Measurements from ENCODE around the gene NFKBIE.

The NFKBIE gene

DNA sequence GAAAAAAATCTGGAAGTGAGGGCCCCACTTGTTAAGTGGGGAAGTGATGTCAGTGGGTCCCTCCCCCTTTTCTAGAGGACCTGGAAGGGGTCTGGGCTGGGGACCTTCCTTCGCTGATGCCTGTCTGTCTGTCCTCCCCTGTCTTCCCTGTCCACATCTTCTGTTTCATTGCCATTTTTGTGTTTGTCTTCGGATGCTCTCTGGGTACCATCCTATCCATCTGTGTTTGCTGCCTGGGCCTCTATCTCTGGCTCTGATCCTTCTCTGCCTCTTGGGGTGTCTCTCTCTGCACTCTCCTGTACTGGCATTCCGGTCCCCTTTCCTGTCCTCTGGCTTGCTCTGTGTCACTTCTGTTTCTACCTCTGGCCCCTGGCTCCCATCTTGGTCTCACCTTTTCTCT, 7.2 kb upstream of the NFKBIE start:
- DNase-seq: no peak

DNA sequence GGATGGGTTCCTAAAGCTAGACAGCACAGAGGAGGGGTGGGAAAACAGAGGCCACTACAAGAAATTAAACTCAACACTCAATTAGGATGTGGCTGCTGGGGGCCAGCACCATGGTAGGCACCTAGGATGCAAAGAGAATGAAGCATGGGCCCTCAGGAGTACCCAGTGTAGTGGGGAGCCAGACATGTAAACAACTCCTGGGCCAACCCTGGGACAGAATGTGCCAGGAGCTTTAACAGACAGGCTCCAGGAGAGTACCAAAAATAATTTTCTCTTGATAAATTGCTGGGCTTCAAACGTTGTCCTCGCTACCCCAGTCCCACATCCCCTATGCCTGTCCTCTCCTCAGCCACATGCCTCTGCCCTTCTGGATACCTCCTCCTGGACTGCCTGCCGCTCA, 6.6 kb upstream of the NFKBIE start:
- no peak for DNase-seq

DNA sequence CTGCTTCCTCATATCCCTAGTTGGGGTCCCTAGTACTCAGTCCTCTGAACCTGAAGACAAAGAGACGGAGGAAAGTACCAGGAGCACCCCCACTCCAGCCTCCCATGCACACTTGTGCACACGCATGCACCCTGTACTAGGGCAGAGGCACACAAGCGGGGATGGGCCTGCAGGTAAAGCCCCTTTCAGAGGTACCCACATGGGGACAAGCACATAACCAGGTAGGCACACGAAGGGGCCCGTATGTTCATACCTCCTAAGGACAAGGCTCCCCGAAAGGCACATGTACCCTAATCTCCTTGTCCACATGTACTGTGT, 6.0 kb upstream of the NFKBIE start:
- DNase-seq: no peak

DNA sequence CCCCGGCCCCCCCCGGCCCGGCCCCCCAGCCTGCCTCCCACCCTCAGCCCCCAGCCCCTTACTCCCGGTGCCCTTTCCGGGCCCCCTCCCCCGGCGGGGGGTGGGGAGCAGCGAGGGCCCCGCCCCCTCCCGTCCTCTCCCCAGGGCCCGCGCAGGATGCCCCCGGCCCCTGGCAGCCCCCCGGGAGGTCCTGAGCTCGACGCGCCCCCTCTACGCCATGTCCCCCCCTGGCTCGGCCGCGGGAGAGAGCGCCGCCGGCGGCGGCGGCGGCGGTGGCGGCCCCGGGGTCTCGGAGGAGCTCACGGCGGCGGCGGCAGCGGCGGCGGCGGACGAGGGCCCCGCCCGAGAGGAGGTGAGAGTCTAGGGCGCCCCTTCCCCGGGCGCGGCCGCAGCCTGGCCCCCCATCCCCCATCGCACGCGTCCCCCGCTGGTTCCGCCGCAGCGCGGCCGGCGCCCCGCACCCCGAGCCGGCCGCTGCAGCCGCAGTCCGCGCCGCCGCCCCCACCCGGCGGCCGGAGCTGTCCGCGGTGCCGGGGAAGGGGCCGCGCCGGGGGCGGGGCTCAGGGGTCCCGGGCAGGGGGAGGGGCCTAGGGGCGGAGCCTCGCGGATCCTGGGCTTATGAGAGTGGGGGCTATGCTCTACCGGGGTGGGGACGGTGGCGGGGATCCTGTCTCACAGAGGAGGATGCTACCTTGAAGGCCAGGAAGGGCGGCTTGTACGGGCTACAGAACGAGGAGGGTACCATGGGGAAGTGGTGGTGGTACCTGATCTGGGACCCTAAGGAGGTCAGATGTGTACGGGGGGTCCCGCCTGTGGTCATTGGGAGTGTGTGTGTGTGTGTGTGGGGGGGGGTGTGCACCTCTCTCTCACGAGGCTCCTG, 5.4 kb upstream of the NFKBIE start:
- no peak for DNase-seq

DNA sequence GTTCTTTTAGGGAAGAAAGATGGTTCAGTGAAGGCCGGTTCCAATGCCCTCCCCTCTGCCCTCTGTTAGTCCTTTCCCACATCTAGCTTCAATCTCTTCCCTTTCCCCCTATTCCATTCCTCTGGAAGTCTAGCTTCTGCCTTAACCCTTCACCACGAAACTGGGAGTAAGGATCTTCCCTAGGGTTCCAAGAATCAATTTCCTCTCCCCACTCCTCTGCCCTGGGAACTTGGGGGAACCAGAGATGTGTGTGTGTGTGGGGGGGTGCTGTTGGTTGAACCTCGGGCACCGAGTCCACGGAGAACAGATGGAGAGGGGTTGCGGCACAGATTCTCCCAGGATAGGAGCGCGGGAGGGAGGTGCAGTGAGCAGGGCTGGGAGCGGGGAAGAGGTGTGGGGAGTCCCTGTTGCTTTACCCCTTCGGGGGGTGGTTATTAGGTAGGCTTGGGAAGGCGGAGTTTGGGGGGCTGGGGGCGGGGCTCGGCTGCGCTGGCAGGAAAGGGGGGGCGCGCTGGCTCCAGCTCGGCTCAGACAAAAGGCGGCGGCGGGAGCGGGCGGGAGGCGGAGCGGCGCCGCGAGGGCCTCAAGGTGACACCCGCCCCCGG, 4.7 kb upstream of the NFKBIE start, which contains the start of gene TMEM151B:
Gene TMEM151B, plus strand, starts transcription at position 530 of the 605 bp plus-strand sequence. CDS start 293 bp downstream, outside the sequence.
- no peak for DNase-seq

DNA sequence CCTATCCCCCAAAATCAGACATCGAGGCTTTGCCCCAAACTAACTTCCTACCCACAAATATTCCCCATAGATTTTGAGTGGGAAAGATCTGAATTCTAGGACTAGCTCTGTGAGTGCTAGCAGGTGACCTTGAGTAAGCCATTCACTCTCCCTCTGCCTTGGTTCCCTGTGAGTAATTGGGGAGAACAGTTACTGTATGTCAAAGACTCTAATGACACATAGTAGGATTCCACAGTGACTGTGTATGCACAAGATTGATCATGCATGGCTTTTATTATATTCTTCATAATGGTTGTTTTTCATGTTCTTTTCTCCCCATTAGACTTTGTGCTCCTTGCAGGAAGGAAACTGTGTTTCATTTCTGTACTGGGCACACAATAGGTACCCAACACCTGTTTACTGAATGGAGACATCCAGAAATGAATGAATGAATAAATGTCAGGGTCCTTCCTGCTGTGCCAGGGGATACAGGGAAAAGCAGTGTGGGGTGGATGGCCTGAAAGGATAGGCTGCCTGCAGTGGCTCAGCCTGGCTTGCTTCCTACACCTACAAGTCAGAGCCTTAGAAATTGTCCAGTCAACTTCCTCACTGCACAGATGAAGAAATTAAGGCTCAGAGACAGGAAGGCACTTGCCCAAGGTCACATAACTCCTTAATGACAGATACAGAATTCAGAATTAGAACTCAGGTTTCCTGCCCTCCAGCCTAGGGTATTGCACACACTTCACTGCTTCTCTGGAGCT, 4.0 kb upstream of the NFKBIE start:
- DNase-seq: peak in 1 of 2 donors; percentile 67

DNA sequence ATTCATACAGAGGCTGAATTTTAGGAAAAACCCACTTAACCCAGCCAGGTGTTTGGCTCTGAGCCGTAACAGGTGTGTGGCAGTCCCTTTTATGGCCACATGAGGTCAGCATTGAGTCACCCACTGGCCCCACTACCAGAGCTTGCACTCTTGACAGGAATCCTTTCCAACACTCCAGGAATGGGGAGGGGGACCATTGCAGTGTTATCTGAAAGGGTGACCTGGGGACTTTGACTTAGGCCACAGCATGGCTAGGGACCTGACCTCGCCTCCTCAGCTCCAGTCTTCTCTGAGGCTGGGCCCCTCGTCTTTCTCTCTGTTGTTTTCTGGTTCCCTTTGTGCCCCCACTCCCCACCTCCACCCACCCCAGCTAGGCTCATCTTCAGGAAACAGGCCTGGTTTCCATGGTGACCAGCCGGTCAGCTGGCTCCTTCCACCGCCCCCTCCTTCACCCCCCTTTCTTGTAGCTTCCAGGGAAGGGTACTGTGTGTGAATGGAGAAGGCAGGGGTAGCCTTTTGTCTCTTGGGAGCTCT, 2.8 kb upstream of the NFKBIE start:
- peak in 1 of 2 donors; percentile 59 for DNase-seq

DNA sequence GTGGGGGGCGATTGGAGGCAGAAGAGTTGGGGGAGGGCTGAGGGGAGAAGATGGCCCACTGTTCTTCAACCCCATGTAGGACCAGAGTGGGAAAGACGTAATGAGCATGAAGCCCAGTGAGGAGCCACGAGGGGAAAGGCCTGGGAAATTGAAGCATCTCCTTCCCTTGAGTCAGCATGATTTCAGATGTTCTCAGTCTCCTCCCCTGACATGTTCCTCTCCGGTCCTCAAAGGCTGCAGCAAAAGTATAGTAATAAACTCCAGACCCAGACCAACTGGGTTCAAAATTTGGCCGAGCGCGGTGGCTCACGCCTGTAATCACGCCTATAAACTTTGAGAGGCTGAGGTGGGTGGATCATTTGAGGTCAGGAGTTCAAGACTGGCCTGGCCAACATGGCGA, 1.9 kb upstream of the NFKBIE start:
- no peak for DNase-seq

DNA sequence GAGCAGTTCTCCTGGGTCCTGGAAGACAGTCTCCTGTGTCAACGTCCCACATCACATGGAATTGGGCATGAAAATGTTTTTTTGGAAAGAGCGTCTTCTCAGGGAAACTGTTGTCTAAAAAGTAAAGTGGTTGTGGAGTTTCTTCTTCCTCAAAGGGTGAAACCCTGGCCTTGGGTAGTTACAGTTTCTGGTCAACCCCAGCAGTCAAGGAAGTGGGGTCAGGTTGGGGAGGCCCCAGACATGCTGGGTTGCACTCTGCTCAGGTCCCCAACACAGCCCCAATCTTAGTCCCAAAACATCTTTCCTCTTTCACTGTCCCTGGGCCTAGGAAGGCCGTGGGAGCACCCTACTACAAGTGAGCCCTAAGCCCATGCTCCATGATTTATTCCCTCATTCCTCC, 996 bp upstream of the NFKBIE start:
- DNase-seq: no peak

DNA sequence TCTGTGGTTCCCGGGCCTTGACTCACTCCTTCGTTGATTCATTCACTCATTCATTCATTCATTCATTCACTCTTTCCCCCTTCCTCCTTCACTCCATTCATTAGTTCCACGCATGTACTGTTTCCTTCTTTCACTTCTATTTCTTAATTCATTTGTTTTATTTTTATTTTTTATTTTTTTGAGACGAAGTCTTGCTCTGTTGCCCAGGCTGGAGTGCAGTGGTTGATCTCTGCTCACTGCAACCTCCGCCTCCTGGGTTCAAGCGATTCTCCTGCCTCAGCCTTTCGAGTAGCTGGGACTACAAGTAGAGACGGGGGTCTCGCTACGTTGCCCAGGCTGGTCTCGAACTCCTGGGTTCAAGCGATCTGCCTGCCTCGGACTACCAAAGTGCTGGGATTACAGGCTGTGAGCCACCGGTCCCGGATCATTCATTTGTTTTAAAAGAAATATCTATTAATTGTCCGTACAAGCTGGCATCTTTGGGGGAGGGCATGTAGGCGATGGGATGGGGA, 427 bp upstream of the NFKBIE start:
- no peak for DNase-seq

DNA sequence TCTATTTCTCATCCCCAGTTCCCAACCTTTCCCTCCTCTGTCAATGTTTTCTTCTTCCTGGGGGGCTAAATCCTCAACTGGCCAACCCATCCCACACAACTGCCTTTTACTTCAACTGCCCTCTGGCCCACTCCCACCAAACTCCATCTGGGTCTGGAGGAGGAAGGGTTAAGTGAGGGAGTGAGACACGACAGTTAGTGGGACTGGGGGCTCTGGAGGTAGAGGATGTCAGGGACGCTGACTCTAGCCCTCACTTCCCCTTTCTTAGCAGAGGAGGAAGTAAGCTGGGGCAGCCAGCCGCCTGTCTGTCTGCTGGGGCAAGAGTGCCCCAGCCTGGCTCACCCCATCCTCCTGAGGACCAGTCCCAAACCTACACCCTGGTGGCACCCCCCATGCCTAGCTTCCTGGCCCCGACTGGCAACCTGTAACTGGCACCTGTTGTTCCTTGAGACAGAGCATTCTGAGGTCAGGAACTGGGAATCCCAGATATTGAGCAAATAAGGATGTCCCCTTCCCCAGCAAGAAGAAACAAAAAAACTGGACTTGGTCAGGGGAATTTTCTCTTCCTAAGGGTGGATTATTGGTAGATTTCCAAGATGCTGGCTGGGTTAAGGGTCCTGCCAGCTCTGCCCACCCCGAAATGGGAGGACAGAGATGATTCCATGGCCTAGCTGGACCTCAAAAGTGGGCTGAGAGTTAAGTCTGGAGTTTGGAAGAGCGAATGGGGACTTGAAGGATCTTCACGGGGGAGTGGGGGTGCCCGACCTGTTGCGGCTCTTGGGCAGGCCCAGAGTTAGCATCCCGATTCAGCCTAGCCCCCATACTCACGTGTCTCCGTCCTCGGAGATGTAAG, 971 bp downstream of the NFKBIE start:
- DNase-seq: peak; percentile 75 to 80

DNA sequence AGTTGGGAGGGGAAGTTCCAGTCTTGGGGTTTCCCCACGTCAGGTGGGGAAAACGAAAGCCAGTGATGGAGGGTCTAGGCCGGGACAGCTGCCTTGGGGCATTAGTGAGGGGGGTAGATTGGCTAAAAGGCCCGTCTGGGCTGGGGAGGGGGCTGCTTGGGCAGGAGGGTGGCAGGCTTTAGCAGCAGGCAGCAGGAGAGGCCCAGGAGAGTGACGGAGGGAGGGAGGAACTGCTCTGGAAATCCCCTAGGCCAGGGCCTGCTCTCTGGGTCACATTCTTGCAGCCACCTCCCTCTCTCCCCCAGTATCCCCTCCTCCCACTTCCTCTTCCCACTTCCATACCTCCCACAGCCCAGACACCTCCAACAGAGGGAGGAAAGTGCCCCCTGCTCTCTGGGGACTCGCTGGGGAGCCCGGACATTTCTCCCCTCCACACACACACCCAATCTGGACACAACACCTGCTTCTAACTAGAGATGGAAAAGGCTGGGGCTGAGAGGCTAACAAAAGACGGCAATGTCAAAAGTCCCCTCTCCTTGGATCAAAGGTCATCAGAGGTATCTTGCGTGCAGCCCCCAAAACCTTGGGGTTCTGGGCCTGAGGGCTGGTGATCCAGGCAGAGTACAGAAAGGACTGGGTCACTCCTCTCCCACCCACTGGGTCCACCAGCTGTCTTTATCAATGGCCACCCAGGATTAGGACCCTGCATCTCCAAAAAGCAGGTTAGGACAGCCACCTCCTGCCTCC, 1.8 kb downstream of the NFKBIE start:
- peak; percentile 64 to 74 for DNase-seq

DNA sequence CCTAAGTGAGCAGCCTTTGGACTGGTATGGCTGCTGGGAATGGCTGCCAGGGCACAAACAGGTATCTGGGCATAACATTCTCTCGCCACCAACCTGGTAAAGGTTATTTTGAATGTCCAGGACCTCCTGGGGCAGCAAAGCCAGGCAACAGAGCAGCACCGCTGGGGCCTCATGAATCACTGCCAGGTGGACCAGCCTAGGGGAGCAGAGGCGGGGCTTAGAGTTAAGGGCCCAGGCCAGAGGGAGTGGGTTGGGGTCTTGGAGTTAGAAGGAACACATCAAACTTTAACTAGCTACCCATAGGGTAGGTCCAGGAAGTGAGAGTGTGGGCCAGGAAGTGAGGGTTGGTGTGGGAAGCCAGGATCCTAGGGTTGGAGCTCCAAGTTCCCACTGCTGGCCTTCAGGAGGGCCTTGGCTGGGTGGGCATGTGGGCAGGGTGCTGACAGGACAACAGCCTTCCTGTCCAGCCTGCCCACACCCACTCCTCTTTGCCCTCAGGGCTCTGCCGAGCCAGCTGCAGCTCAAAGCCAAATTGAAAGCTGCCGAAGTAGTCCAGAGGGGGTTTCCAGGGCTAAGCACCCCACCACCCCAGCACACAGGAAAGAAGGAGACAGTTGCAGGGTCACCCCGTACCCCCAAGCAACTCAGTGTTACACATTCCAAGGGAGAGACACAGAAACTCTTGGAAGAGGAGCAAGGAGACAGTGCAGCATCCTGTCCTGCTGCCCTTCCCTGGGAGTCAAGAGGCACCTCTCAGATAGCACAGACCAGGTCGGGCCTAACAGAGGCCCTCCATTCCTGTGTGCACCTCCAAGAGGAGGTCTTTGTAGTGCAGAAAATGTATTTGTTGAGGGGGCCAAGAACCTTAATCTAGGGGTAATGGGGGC, 2.6 kb downstream of the NFKBIE start:
- peak; percentile 51 to 74 for DNase-seq

DNA sequence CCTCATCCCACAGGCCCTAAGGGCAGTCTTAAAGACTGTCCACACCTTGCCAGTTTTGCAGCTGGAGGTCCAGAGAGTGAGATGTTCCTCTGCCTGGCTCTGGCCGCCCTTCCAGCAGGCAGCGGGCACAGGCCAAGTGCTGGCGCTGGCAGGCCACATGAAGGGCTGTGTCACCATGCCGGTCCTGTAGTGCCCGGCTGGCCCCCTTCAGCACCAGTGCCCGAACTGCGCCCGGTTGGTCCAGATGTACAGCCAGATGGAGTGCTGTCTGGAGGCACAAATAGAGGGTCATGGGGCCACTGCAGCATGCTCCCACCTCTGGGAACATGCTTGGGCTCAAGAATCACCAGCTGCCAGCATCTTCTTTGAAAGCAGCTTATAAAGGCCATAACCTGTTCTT, 3.8 kb downstream of the NFKBIE start:
- no peak for DNase-seq

DNA sequence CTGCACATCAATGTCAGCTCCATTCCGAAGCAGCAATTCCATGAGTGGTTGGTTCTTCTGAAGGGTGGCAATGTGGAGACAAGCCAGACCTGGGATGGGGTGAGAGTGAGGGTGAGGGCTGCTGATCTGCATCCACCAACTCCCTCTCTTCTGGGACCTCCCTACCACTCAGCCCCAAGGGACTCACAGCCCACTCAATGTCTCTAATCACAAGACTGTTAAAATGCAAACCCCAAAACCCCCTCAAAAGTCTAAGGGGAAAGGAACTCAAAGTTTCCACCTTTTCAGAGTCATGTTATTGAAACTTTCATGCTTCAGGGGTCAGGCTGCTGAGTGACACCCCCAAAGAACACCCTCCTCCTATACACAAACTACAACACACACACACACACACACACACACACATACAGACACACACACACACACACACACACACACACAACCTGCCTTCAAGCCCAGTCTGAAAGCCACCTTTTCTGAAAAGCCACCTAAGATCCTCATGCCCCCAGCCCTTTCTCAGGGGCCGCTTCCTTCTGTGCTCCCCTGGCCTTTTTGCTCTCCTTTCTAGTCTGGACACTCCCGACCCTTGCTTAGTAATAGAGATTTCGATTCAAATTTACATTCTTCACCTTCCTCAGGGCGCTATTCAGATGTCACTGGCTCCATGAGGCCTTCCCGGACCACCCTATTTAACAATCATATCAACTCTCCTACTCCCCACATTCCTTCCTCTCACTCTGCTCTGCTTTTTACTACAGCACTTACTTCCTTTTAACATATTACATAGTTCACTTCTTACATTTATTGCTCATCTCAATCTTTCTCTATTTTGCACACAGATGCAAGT, 4.7 kb downstream of the NFKBIE start:
- no peak for DNase-seq

DNA sequence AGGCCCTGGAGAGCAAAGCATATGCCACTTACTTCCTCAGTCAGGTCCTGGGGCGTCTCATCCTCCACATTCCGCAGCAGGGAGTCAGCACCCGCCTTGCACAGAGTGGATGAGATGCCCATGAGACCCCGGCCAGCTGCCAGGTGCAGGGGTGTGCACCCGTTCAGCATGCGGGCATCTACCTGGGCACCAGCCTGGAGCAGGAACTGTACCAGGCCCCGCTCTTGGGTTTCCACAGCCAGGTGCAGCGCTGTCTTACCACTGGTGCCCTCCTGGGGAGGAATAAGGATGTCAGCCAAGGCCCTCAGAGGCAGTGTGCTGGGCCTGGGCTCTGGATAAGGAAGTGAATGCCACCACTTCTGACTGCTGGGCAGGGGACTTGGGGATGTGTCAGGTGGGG, 5.3 kb downstream of the NFKBIE start:
- no peak for DNase-seq

DNA sequence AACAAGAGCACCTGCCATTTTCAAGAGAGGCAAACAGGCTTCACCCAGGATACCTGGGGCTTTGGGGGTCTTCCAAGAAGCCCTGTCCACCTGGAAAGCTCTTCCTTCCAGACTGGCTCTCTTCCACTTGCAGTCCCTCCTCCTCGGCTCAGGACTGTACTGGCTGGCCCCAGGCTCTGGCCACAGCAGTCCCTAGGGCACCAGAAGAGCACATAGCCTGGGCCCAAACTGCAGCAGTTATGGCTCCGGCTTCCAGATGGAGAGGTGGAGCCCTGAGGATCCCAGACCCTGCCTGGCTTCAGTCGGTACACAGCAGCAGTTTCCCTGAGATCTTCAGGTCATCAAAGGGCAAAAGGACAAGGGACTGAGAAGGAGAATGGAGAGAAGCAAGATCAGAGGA, 6.4 kb downstream of the NFKBIE start:
- DNase-seq: no peak

DNA sequence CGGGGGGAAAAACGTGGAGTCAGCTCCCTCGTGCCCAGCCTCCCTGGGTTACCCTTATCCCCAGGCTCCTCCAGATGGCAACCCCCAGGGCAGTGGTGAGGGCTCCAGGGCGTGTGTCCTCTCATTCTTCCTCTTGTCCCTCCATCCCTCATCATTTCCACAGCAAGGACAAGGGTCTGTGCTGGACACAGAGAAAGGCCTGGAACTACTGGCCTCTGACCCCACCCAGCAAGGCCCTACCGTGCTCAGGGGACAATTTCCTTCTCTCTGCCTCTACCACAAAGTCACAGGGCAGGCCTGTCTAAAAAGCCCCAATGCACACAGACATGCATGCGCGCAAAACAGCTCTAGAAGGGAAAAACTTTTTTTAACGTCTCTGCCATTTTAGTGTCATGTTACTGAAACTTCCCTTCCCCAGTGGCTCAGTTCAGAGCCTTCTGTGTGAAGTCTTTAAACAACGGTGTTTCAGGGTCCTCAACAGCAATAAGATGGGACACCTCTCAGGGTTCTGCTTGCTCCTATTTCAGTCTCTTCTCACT, 7.0 kb downstream of the NFKBIE start:
- DNase-seq: no peak

DNA sequence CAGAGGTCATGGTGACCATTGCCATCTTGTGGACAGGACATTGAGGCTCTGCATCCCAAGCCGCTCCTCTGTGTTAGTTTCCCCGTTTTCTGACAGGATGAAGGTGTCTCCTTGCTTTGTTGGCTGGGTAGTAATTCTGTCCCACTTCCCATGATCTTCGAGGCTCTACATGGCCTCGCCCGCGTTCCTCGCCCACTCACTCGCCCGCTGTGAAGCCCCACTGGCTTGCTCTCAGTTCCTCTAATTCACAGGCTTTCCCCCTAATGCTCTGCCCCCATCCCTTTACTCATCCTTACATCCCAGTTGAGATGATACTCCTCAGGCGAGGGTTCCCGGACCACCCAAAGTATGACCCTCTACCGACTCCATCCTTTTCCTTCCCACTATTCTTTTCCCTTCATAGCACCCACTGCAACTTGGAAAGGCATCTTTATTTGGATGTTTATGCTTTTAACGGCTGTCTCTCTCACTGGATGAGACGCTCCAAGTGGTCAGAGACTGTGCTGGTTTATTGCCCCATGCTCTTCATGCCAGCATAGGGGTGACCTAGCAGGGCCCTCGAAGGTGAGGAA, 7.5 kb downstream of the NFKBIE start:
- DNase-seq: peak; percentile 67 to 86

All from inflammatory macrophage treated with lipopolysaccharide for 1 hour (primary cell).